ENCODE data around the gene SLC4A3. TPM values are rescaled to one million over a fixed set of nuclear protein-coding genes. Genes with fewer than 3 reads are reported as not detected.

Gene SLC4A3
- total and polyA plus RNA-seq, 2 of the 8 experiments (the other 6 are each of a cell fraction or from before 2014, with no cell fraction given), result 4.8 to 7.4 TPM

- FAIRE-seq, result peak; percentile 86
- Histone ChIP-seq H3K4me3 (ENCODE audit: extremely low read depth in 1 of 4, insufficient read depth in 2 of 4, low read depth in 3 of 4, low read length in 4 of 4) (peak within 1 kb of the TSS; percentile 75 to 87 (median 84)), H3K18ac (ENCODE audit: extremely low read depth, low read length) (peak within 1 kb of the TSS; percentile 97), H4K5ac (ENCODE audit: insufficient read length, low read depth, low read length) (peak within 1 kb of the TSS; percentile 84), H4K8ac (ENCODE audit: extremely low read depth, insufficient read depth, low read length) (peak within 1 kb of the TSS; percentile 95), H3K14ac (ENCODE audit: insufficient read length) (no peak within 1 kb of the TSS), H2BK15ac (ENCODE audit: low read length) (peak within 1 kb of the TSS; percentile 92), H3K4me2 (ENCODE audit: insufficient read depth in 1 of 2, low read depth in 2 of 2, low read length in 2 of 2) (peak within 1 kb of the TSS; percentile 84 to 88), H3K27ac (ENCODE audit: low read depth, low read length) (peak within 1 kb of the TSS; percentile 70), H2BK120ac (replicated peaks; ENCODE audit: low read depth, low read length) (peak within 1 kb of the TSS; percentile 13), H3K79me2 (ENCODE audit: control insufficient read depth in 1 of 2, insufficient read depth in 2 of 2, low read length in 2 of 2) (no peaks in the 10 kb centered on the region), H2AFZ (ENCODE audit: low read length) (peak within 1 kb of the TSS; percentile 91), H2AK5ac (ENCODE audit: low read depth, low read length) (peak within 1 kb of the TSS; percentile 54; the same call in 1 of the 2 replicates), H4K20me1 (replicated peaks in 1 of 2; ENCODE audit: control insufficient read depth in 1 of 2, insufficient read depth in 2 of 2, low read length in 2 of 2) (no peaks in the 10 kb centered on the region), H3K4ac (replicated peaks; ENCODE audit: insufficient read length, low read depth, low read length) (peak within 1 kb of the TSS; percentile 36), H3K4me1 (replicated peaks in 1 of 4; ENCODE audit: control insufficient read depth in 3 of 4, insufficient read depth in 4 of 4, low read length in 3 of 4) (peaks cover 0 to 13% (median 2%) of the 10 kb centered on the region in 4 experiments; a peak in 4 of 7 replicates), H3K56ac (replicated peaks; ENCODE audit: insufficient read length, low read depth, low read length) (peak within 1 kb of the TSS; percentile 92), H2BK20ac (ENCODE audit: low read length) (no peak within 1 kb of the TSS; the same call in 1 of the 2 replicates), H3K79me1 (ENCODE audit: low read depth, low read length) (no peaks in the 10 kb centered on the region; the same call in 1 of the 2 replicates), H3K23ac (ENCODE audit: insufficient read length) (no peak within 1 kb of the TSS), H3K36me3 (ENCODE audit: control insufficient read depth in 2 of 4, insufficient read depth in 4 of 4, low read length in 3 of 4) (peaks cover 0 to 6% (median 0%) of the 10 kb centered on the region in 4 experiments; a peak in 4 of 8 replicates), H2BK5ac (ENCODE audit: low read depth, low read length) (peak within 1 kb of the TSS; percentile 95), H3K9me3 (ENCODE audit: insufficient read depth in 2 of 2, low read depth in 1 of 2, low read length in 1 of 2) (no peaks in the 10 kb centered on the region), H3K9ac (replicated peaks in 1 of 4; ENCODE audit: extremely low read depth in 1 of 4, low read depth in 3 of 4, low read length in 3 of 4) (peak within 1 kb of the TSS; percentile 64 to 79 (median 72)), H3K23me2 (ENCODE audit: low read depth, low read length) (peaks cover 2% of the 10 kb centered on the region; the same call in 1 of the 2 replicates), H2BK12ac (ENCODE audit: low read depth, low read length) (peak within 1 kb of the TSS; percentile 82; the same call in 1 of the 2 replicates), H3K27me3 (replicated peaks in 1 of 4; ENCODE audit: control insufficient read depth in 3 of 4, extremely low read depth in 1 of 4, insufficient read depth in 3 of 4, low read length in 3 of 4) (no peaks in the 10 kb centered on the region), H4K91ac (replicated peaks; ENCODE audit: insufficient read length, low read length) (peak within 1 kb of the TSS; percentile 82)
- ChIA-PET POLR2A (ENCODE audit: partially characterized antibody) (interaction anchor here (0.6 to 13.4 kb wide), 22 partner anchors 8 to 613 kb away, joined by 3 to 127 read pairs (median 6); partner anchors contain the start of genes CHPF, GMPPA, INHA and OBSL1), CTCF (ENCODE audit: partially characterized antibody) (interaction anchor here (0.7 to 14.4 kb wide), 17 partner anchors 13 to 195 kb away, joined by 3 to 143 read pairs (median 4); partner anchors contain the start of genes CHPF, INHA, OBSL1 and SLC4A3)
- DNase-seq (ENCODE audit: low read depth in 1 of 2, low spot score in 2 of 2), result peak; percentile 93 to 96
- WGBS, 2 experiments (ENCODE audit: extremely low coverage in 1 of 2, insufficient coverage in 1 of 2, insufficient read length in 1 of 2, insufficient replicate concordance in 2 of 2, low coverage in 1 of 2, low lambda C conversion rate in 2 of 2, missing lambda C conversion rate in 1 of 2), result 0% methylated on average over 47 of the region's 57 CpGs; no CpG with 5 or more reads in 1 of the 2 experiments
- no peak for TF ChIP-seq GTF2F1 (IDR thresholded peaks at IDR 0.05; ENCODE audit: borderline replicate concordance, low read depth, low read length)
- peak; percentile 73; the same call in 1 of the 2 replicates for TF ChIP-seq POLR2AphosphoS5 (IDR thresholded peaks at IDR 0.05; ENCODE audit: low read depth, low read length)
- TF ChIP-seq SIN3A (conservative IDR thresholded peaks at IDR 0.05 in 1 of 2, IDR thresholded peaks at IDR 0.05 in 1 of 2; ENCODE audit: low read depth in 1 of 2, low read length in 2 of 2), result peak; percentile 93 to 99
- no peak for TF ChIP-seq CTBP2 (IDR thresholded peaks at IDR 0.05; ENCODE audit: borderline replicate concordance, insufficient read depth, insufficient read length, low read length)
- TF ChIP-seq FOSL1 (IDR thresholded peaks at IDR 0.05; ENCODE audit: insufficient read depth, low read depth, low read length), result no peak
- TF ChIP-seq CEBPB (IDR thresholded peaks at IDR 0.05; ENCODE audit: low read depth, low read length), result no peak
- TF ChIP-seq SAP30 (IDR thresholded peaks at IDR 0.05; ENCODE audit: insufficient read depth, insufficient replicate concordance, low read length), result peak; percentile 98
- TF ChIP-seq KDM5A (IDR thresholded peaks at IDR 0.05; ENCODE audit: low read length), result peak; percentile 52
- TF ChIP-seq PHF8 (conservative IDR thresholded peaks at IDR 0.05; ENCODE audit: low read depth, low read length), result peak; percentile 59; the same call in 1 of the 2 replicates
- peak; percentile 59 for TF ChIP-seq ASH2L (IDR thresholded peaks at IDR 0.05; ENCODE audit: low read length)
Observed at GRCh38 chr2:219597552-219598307, 29.7 kb upstream of the SLC4A3 start, which contains the start of gene STK11IP. Gene STK11IP, plus strand, starts transcription at chr2:219597857. Its CDS starts 263 bp downstream, at chr2:219598120.
